NCI-H82 treated with DMSO at 0.1 percent for 48 hours (cell line): ENCODE results near the gene KCNG2.

ENCODE experiments used
- DNase-seq: peaks from one replicate; lab custom pipeline; 2025; ENCODE audit not compliant: unreplicated experiment; lab: John Stamatoyannopoulos, UW

KCNG2 gene

DNA sequence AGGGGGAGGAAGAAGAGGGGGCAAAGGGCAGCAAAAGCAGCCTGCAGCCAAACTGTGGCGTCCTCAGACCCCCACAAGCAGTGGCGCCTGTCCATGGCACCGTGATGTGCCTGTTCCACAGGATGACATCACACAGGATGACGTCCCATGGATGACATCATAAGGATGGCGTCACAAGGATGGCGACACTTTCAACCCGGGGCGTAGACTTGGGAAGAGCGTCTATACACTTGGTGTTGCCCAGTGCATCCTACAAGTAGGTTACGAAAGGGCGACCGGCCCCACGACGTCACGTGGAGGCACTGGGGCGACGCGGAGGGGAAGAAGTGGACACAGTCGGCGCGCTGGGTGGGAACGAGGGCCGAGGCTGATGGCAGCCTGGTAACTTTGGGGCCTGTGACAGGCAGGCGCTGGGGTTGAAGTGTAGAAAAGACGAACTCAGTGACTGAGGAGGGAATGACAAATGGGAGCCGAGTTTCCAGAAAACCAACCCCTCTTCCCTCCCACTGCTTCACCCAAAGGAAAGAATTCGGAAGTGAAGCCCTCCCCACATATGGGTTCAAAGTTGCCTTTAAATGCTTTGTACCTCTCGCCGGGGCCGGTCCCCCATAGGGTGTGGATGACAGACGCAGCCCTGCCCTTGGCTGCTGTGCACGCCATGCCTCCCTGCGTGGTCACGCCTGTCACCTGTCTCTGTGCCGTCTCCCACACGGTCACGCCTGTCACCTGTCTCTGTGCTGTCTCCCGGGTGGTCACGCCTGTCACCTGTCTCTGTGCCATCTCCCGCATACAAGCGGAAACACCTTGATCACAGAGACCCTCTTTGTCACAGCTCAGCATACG is 13.4 kb upstream of the KCNG2 start:
- no peak for DNase-seq

- no peak for DNase-seq
Measured at GRCh38 chr18:79784965-79785770, 12.6 kb upstream of the KCNG2 start.

GRCh38 chr18:79785831-79786230 is 11.9 kb upstream of the KCNG2 start:
- DNase-seq = no peak

- no peak for DNase-seq
Measured at GRCh38 chr18:79786304-79786703, 11.4 kb upstream of the KCNG2 start.

DNA sequence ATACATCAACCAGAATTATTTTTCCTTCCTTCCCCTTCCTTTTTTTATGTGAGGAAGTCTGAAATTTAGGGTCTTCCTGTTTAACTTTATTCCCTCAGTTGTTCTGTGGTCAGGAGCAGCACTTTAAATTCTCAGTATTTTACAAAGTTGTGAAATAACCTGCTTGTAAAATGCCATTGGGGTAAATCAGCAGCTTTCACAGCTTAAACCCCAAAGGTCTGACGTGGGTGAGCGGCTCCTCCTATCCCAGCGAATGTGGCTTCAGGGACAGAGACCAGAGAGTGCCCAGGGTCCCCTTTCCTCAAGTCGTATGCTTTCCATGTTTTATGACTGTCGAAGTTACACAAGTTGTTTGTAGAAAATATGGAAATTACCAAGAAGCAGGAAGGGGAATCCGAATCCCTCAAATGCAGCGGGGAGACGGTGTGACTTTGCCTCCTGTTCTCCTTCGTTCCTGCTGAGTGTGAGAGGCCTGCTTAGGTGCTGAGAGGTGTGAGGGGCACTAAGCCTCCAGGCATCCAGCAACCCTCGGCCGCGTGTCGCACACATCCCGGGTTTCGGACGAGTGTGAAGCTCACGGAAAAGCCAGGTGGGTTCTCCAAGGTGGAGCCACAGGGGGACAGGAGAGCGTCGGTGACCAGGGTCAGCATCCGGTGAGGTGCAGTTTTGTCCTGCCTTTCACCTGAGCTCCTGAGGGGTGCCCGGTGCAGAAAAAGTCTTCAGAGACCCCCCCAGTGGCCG is 10.8 kb upstream of the KCNG2 start:
- no peak for DNase-seq

GRCh38 chr18:79787527-79787864 is 10.2 kb upstream of the KCNG2 start:
- DNase-seq = no peak

- no peak for DNase-seq
Measured at GRCh38 chr18:79787865-79788733, 9.6 kb upstream of the KCNG2 start.

GRCh38 chr18:79788734-79789085 is 9.0 kb upstream of the KCNG2 start:
- DNase-seq = no peak

DNA sequence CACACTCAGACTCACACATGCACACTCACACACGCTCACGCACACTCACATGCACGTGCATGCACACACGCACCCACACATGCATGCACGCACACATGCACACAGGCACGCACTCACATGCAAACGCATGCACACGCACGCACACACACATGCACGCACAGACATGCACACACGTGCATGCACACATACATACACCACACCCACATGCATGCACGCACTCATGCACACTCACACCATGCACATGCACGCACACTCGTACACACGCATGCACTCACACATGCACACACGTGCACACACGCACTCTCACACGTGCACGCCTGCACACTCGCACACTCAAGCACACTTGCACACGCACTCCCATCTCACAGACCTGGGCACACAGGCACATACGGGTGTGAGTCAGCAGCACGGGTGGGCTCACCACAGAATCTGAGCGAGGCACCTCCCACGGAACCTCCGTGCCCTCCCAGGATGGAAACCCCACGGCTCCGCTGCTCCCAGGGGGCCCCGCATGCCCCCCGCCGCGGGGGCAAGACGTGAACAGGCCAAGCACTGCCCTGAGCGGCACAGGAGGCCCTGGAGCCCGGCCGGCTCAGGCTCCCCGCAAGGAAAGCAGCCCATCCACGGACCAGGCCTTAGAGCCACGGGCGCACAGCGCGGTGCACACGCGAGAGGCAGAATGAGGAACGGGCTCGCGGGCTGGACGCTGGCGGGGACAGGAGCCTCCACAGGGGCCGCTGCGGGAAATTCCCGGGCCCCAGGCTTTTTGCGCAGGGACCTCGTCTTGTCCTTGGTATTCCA is 8.4 kb upstream of the KCNG2 start:
- DNase-seq = no peak

GRCh38 chr18:79789901-79790890 is 7.5 kb upstream of the KCNG2 start:
- DNase-seq = no peak

GRCh38 chr18:79790996-79791972 is 6.5 kb upstream of the KCNG2 start:
- DNase-seq = no peak

DNA sequence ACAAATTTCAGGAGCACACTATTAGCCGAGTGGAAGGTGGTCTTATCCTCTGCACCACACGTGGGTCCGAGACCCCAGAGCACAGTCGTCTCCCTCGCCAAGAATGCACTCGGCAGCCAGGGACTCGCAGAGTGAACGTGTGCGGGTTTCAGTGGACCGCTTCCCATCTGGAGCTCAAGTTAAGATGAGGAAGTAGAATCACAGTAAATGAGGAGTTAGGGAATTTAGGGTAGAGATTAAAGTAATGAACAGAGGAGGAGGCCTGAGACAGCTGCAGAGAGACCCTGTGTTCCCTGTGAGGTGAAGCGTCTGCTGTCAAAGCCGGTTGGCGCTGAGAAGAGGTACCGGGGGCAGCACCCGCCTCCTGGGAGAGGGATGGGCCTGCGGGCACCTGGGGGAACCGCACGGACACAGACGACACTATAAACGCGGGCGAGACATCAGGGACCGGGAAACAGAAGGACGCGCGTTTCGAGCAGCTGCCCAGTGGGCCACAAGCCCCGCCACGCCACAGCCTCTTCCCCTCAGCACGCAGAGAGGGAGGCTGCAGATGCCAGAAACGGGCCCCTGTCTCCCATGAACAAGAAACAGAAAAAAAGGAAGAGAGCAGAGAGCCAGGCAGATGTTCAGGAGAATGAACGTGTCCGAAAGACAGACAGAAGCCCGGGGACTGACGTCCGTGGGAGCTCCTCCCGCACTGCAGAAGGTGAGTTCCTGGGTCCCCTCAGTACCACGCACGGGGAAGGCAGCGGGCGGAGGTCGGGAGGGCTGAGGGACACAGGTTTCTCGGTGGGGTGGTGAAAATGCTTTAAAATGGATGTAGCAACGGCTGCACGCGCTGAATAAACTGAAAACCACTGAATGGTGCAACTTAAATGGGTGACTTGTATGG is 5.4 kb upstream of the KCNG2 start:
- DNase-seq = no peak

- DNase-seq = no peak
Measured at GRCh38 chr18:79792988-79793355, 4.8 kb upstream of the KCNG2 start.

DNA sequence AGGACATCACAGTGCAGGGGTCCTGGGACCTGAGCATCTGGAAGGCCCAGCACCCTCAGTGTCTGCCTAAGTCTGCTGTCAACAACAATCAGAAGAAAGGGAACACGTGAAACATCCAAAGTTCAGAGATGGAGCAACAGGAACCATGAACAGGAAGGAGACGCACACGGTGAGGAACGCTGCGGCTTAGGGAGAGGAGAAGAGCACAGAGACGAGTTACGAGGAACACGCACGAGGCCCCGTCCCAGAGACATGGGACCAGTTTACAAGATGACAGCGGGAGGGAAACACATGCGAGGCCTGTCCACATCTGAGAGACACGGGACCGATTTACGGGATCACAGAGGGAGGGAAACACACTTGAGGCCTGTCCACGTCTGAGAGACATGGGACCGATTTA is 2.9 kb upstream of the KCNG2 start:
- no peak for DNase-seq

DNA sequence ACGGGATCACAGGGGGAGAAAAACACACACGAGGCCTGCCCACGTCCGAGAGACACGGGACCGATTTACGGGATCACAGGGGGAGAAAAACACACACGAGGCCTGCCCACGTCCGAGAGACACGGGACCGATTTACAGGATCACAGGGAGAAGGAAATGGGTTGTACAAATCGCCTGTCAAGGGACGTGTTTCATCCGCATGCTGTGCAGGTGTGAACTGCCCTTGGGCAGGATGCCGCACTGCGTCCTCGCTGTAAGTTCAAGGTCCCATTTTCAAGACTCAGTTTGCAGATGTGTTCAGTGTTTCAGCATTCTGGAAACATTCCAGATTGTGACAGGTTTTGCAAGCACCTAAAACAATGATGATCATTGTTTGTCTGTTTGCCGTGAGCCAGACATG is 2.3 kb upstream of the KCNG2 start:
- DNase-seq = no peak

- DNase-seq = no peak
Measured at GRCh38 chr18:79796016-79796415, 1.7 kb upstream of the KCNG2 start.
